T47D (cell line): ENCODE measurements around the gene AQP1.

ENCODE experiments used
- DNase-seq, 2 experiments: peaks; one replicate each; pipeline versions ENCODE4 v3.0.0 to v3.0.0-alpha.2; 2011 to 2012; ENCODE audit warnings: low read depth in 1 of 2, low spot score in 1 of 2
- JUND ChIP-seq: IDR thresholded peaks from 2 replicates; pipeline ENCODE4 v1.6.1; 2012; ENCODE audit warnings: low read depth
- in situ Hi-C: cut with HindIII; loops from 2 replicates; pipeline ENCODE4 v1.10.0; 2016; ENCODE audit warnings: low sequenced_read_pairs, low pct_unique_long_range_greater_than_20kb

Gene AQP1

DNA sequence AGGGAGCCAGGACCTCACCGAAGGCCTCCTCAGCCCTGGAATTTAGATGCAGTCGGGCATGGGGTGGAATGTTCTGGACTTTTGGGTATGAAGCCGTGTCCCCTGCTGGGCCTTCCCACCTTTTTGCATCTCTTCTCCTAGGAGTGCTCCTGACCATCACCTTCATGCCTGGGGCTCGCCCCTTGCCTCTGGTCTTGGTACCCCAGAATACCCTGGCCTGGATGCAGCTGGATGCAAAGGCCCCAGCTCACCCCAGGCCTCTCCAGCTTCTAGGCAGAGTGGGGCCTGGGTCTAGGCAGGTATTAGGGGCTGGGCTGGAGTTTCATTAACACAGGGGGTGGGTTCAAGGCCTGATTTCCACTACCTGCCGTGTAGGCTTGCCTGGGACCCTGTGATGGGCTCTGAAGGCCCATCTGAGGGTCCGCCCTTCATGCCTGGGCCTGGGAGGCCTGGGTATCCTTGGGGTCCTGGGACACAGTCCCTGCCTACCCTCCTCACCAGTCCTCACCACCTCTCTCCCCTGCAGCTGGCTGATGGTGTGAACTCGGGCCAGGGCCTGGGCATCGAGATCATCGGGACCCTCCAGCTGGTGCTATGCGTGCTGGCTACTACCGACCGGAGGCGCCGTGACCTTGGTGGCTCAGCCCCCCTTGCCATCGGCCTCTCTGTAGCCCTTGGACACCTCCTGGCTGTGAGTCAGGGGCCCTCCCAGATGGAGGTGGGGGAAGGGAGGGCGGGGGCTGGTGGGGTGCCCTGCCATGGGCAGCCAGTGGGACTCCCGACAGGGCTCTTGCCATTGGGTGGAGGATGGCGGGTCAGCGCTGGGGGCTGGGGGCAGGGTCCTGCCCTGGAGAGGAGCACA lies 10.1 kb downstream of the AQP1 start:
- DNase-seq: no peak
- no peak for TF ChIP-seq JUND
- in situ Hi-C loops: no loop called here

DNA sequence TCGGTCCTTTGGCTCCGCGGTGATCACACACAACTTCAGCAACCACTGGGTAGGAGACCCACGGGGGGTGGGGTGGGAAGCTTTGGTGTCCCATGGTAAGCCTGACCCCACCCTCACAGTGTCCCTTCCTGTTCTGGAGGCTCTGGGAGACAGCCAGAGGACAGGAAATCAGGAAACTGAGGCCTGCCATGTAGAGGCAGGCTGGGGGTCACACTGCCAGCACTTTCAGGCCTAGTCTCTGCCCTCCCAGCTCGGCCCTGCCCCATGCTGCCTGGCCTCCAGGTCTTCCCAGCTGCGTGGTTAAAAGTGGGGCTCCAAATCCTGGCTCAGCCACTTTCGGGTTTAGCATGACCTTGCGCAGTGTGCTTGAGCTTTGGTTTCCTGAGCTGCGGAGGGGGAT lies 10.9 kb downstream of the AQP1 start:
- in situ Hi-C loops: no loop called here
- no peak for TF ChIP-seq JUND
- DNase-seq: no peak

DNA sequence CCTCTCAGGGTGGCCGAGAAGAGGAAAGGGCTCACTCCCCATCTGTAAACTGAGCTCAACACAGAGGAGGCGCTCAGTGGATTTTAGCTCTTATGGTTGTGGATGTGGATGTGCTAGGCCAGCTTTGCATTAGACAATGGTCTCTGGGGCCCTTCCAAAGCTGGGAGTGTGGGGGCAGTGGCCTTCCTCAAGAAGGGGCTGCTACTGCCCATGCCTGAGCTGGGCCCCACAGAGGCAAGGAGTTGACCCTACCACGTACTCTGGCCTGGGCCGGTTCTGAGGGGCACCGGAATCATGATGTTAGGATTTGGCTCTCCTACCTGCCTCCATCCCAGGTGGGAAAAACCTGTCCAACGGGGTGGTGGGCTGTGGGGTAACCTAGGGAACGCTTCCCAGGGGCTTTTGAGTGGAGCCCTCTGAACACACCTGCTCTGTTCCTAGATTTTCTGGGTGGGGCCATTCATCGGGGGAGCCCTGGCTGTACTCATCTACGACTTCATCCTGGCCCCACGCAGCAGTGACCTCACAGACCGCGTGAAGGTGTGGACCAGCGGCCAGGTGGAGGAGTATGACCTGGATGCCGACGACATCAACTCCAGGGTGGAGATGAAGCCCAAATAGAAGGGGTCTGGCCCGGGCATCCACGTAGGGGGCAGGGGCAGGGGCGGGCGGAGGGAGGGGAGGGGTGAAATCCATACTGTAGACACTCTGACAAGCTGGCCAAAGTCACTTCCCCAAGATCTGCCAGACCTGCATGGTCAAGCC lies 11.5 kb downstream of the AQP1 start:
- TF ChIP-seq JUND: no peak
- in situ Hi-C loops: no loop called here
- DNase-seq: no peak

DNA sequence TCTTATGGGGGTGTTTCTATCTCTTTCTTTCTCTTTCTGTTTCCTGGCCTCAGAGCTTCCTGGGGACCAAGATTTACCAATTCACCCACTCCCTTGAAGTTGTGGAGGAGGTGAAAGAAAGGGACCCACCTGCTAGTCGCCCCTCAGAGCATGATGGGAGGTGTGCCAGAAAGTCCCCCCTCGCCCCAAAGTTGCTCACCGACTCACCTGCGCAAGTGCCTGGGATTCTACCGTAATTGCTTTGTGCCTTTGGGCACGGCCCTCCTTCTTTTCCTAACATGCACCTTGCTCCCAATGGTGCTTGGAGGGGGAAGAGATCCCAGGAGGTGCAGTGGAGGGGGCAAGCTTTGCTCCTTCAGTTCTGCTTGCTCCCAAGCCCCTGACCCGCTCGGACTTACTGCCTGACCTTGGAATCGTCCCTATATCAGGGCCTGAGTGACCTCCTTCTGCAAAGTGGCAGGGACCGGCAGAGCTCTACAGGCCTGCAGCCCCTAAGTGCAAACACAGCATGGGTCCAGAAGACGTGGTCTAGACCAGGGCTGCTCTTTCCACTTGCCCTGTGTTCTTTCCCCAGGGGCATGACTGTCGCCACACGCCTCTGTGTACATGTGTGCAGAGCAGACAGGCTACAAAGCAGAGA lies 12.2 kb downstream of the AQP1 start:
- no peak for TF ChIP-seq JUND
- in situ Hi-C loops: no loop called here
- DNase-seq: no peak

DNA sequence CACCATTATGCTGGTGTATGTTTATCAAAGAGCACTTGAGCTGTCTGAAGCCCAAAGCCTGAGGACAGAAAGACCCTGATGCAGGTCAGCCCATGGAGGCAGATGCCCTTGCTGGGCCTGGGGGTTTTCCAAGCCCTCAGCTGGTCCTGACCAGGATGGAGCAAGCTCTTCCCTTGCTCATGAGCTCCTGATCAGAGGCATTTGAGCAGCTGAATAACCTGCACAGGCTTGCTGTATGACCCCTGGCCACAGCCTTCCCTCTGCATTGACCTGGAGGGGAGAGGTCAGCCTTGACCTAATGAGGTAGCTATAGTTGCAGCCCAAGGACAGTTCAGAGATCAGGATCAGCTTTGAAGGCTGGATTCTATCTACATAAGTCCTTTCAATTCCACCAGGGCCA lies 13.0 kb downstream of the AQP1 start:
- in situ Hi-C loops: no loop called here
- no peak for TF ChIP-seq JUND
- DNase-seq: no peak

DNA sequence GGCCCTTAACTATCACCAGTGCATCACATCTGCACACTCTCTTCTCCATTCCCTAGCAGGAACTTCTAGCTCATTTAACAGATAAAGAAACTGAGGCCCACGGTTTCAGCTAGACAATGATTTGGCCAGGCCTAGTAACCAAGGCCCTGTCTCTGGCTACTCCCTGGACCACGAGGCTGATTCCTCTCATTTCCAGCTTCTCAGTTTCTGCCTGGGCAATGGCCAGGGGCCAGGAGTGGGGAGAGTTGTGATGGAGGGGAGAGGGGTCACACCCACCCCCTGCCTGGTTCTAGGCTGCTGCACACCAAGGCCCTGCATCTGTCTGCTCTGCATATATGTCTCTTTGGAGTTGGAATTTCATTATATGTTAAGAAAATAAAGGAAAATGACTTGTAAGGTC lies 13.5 kb downstream of the AQP1 start:
- TF ChIP-seq JUND: no peak
- DNase-seq: no peak
- in situ Hi-C loops: no loop called here

DNA sequence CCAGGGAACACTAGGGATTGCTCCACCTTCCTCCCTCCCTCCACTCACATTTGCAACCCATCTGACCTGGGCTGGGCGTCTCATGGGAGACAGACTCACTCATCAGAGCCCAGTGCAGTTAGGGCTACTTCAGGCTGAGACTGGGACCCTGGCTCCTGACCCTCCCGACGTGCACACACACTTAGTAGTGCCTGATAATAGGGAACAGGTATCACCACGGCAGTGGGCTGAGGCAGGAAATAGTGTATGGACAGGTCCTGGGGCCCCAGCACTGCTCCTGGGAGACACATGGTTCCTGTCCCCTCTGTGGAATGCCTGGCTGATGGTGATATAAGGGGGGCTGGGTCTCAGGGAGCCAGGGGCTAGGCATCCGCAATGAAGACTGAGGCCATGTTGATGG lies 14.3 kb downstream of the AQP1 start:
- TF ChIP-seq JUND: no peak
- in situ Hi-C loops: no loop called here

DNA sequence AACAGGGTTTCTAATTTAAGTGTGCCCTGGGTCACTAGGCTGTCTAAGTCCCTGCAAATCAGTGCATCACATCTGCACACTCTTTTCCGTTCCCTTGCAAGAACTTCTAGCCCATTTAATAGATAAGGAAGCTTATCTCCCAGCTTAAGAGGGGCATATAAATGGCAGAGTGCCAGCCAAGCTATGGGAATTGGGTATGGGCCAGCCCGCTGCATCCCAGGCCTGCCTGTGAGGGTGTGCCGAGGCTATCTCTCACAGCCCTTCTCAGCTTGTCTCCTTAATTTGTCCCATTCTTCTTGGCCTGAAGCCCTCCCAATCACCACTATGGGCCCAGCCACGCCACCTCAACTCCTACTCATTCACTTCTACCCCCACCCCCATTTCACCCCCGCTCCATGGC lies 14.7 kb downstream of the AQP1 start:
- DNase-seq: no peak
- in situ Hi-C loops: no loop called here
- TF ChIP-seq JUND: no peak

More for the DNA sequence above, 14.3 kb downstream of the AQP1 start:
- no peak for DNase-seq

DNA sequence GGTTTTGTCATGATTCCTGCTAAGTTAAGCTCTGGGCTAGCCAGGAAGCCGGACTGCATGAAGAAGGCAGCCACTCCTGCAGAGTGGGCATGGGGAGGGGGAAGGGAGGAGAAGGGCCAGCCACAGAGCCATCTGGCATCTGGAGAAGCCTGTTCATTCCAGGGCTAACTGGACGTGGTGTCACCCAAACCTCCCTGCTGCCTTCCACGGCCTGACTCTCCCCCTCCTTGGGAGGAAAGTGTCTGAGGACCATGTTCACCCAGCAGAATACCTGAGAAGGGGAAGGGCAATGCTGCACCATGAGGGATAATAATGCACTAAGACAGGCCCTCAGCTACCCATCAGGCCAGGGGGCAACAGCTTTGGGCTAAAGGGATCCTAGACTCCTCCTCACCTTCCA lies 15.4 kb downstream of the AQP1 start:
- DNase-seq: no peak
- no peak for TF ChIP-seq JUND
- in situ Hi-C loops: no loop called here

DNA sequence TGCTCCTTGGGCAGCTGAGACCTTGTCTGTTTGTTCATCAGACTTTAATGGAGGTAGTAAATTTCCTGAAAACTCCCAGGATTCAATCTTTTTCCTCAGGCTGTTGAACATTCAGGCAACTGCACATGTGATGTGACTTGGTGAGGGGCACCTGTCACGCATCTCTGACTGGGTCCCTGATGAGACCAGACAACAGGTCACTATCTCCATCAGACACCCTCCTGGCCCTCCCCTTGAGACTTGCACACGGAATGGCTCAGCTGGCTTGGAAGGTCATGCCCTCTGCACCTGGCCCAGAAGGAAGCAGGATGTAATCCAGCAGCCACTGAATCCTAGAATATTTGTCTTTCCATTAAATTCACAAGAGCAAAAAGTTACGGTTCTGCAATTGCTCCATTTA lies 15.9 kb downstream of the AQP1 start:
- in situ Hi-C loops: no loop called here
- DNase-seq: no peak
- TF ChIP-seq JUND: no peak

DNA sequence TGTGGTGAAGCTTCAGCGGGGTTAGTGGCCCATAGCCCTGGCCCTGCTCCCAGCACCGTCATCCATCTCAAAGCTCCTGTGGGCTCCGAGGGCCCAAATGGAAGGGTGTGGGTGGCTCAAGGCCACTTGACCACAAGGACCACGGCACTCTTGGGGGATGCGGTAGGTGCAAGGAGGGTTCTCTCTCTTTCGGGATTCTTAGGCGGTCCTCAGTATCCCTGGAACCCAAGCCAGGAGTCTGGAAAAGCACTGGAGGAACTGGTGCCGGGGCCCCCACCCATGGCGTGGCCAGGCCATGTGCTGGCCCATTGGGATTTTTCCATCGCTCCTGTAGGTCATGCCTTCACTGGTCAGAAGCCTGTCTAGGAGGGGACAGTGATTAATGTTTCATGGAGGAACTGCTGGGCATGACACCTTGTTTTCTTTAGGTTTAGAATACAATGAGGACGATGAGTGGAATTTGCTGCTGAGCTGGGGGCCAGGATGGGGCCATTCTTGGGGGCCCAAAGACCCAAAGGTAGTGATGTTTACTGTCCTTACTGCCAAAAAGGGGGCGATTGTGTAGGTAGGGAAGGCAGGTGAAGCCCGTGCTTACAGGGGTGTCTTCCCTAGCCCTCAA lies 16.7 kb downstream of the AQP1 start:
- DNase-seq: no peak
- in situ Hi-C loops: no loop called here
- TF ChIP-seq JUND: no peak

DNA sequence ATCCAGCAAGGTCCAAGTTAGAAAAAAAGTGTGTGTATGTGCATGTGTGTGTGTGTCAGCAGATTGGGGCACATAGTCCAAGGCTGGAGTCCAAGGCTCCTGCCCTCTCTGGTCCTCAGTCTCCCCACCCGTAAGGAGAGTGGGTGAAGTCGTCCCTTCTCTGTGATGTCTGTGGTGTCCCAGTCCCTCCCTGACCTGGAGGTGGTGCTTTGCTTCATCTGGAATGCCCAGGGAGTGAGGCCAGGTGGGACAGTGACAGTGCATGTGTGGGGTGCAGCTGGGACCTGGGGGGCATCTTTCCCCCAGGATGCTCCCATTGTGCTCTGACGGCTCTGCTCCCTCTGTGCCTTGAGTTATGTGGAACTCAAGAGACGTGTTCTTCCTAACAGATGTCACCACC lies 18.0 kb downstream of the AQP1 start:
- TF ChIP-seq JUND: no peak

More for the DNA sequence above, 18.0 kb downstream of the AQP1 start:
- in situ Hi-C loops: no loop called here
- no peak for DNase-seq
